ENCODE results near the gene CLASP1.

DNA sequence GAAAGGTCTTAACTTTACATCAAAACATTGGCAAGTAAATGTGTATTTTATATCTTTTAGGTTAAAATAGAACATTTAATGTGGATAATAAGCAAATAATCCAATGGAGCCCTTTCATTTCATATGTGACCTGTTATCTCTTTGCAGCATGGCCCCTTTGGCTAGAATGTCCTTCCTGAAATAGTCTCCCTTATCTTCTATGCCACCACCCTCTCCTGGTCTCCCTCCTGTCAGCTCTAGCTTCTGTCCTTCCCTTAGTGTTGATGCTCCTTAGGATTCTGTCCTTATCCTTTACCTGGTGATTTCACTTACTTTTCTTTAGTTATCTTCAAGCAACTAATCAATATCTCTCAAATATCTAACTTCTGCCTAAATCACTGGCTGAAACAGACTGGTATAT, 277.2 kb downstream of the CLASP1 start:
- TF ChIP-seq, protein P1, sequence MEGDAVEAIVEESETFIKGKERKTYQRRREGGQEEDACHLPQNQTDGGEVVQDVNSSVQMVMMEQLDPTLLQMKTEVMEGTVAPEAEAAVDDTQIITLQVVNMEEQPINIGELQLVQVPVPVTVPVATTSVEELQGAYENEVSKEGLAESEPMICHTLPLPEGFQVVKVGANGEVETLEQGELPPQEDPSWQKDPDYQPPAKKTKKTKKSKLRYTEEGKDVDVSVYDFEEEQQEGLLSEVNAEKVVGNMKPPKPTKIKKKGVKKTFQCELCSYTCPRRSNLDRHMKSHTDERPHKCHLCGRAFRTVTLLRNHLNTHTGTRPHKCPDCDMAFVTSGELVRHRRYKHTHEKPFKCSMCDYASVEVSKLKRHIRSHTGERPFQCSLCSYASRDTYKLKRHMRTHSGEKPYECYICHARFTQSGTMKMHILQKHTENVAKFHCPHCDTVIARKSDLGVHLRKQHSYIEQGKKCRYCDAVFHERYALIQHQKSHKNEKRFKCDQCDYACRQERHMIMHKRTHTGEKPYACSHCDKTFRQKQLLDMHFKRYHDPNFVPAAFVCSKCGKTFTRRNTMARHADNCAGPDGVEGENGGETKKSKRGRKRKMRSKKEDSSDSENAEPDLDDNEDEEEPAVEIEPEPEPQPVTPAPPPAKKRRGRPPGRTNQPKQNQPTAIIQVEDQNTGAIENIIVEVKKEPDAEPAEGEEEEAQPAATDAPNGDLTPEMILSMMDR (IDR thresholded peaks at IDR 0.05): no peak
- no peak for TF ChIP-seq POLR2A (IDR thresholded peaks at IDR 0.05)

Measured in sigmoid colon (tissue), 3 donors.